ENCODE data around the gene CES4A. TPM values are rescaled to one million over a fixed set of nuclear protein-coding genes. Genes with fewer than 3 reads are reported as not detected.
"Not testable (repeated sequence)": the region's sequence is repeated elsewhere in the genome, so short reads cannot be mapped to it uniquely, and the experiment has no call there.

Gene CES4A
- polyA plus RNA-seq, 1 donor (not counting 4 experiments of a cell fraction or from before 2014, with no cell fraction given): 6.6 TPM

GRCh38 chr16:66943426-66944053 lies 44.8 kb upstream of the CES4A start:
- no peak for FAIRE-seq
- no peak overlapping the region for H3K4me3 ChIP-seq (ENCODE audit: control insufficient read depth in 2 of 3, extremely low read depth in 1 of 3, insufficient read depth in 2 of 3, low read depth in 1 of 3, low read length in 3 of 3)
- peaks cover 6% of the 10 kb centered on the region for H3K79me2 ChIP-seq (ENCODE audit: control insufficient read depth, insufficient read depth, low read length)
- no peaks in the 10 kb centered on the region for H3K9me3 ChIP-seq (ENCODE audit: control insufficient read depth, low read depth, low read length)
- DNase-seq (ENCODE audit: low read depth, low spot score): no peak
- no peaks in the 10 kb centered on the region for H3K9me1 ChIP-seq (ENCODE audit: control insufficient read depth, extremely low read depth, insufficient read depth, low read length)
- H3K27me3 ChIP-seq (ENCODE audit: control insufficient read depth, extremely low read depth, insufficient read depth, low read length): no peaks in the 10 kb centered on the region
- peaks cover 43 to 46% of the 10 kb centered on the region in 2 experiments for H3K36me3 ChIP-seq (ENCODE audit: control insufficient read depth in 2 of 2, extremely low read depth in 1 of 2, insufficient read depth in 2 of 2, low read length in 2 of 2)
- H4K20me1 ChIP-seq (ENCODE audit: control insufficient read depth, extremely low read depth, insufficient read depth, low read length): no peaks in the 10 kb centered on the region
- no peak overlapping the region for H3K4me2 ChIP-seq (ENCODE audit: control insufficient read depth, extremely low read depth, insufficient read depth, low read depth, low read length)
- no peak overlapping the region for H2AFZ ChIP-seq (ENCODE audit: control insufficient read depth, low read length)
- dilution Hi-C loops (cut with MboI; ENCODE audit: extremely low pct_ligation_motif_present, low sequenced_read_pairs): no loop called here
- TF ChIP-seq CTCF (optimal IDR thresholded peaks at IDR 0.05 in 1 of 3, IDR thresholded peaks at IDR 0.05 in 1 of 3, conservative IDR thresholded peaks at IDR 0.05 in 1 of 3; ENCODE audit: extremely low read depth in 1 of 3, insufficient read depth in 2 of 3, low read length in 3 of 3) (no peak), EZH2 (IDR thresholded peaks at IDR 0.05; ENCODE audit: low read length) (no peak)
- no peak overlapping the region for H3K27ac ChIP-seq (ENCODE audit: control insufficient read depth, insufficient read depth, low read length)
- H3K9ac ChIP-seq (ENCODE audit: control insufficient read depth, extremely low read depth, insufficient read depth, low read length): no peak overlapping the region
- H3K4me1 ChIP-seq (ENCODE audit: control insufficient read depth, extremely low read depth, insufficient read depth, low read length): peaks cover 6% of the 10 kb centered on the region

GRCh38 chr16:66944054-66944441 lies 44.3 kb upstream of the CES4A start:
- Histone ChIP-seq H2AFZ (ENCODE audit: control insufficient read depth, low read length) (no peak overlapping the region), H3K9me3 (ENCODE audit: control insufficient read depth, low read depth, low read length) (no peaks in the 10 kb centered on the region), H3K4me1 (ENCODE audit: control insufficient read depth, extremely low read depth, insufficient read depth, low read length) (peaks cover 11% of the 10 kb centered on the region), H4K20me1 (ENCODE audit: control insufficient read depth, extremely low read depth, insufficient read depth, low read length) (no peaks in the 10 kb centered on the region), H3K27ac (ENCODE audit: control insufficient read depth, insufficient read depth, low read length) (no peak overlapping the region), H3K9me1 (ENCODE audit: control insufficient read depth, extremely low read depth, insufficient read depth, low read length) (no peaks in the 10 kb centered on the region), H3K4me2 (ENCODE audit: control insufficient read depth, extremely low read depth, insufficient read depth, low read depth, low read length) (no peak overlapping the region), H3K4me3 (ENCODE audit: control insufficient read depth in 2 of 3, extremely low read depth in 1 of 3, insufficient read depth in 2 of 3, low read depth in 1 of 3, low read length in 3 of 3) (no peak overlapping the region), H3K36me3 (ENCODE audit: control insufficient read depth in 2 of 2, extremely low read depth in 1 of 2, insufficient read depth in 2 of 2, low read length in 2 of 2) (peaks cover 40 to 41% of the 10 kb centered on the region in 2 experiments), H3K27me3 (ENCODE audit: control insufficient read depth, extremely low read depth, insufficient read depth, low read length) (no peaks in the 10 kb centered on the region), H3K79me2 (ENCODE audit: control insufficient read depth, insufficient read depth, low read length) (peaks cover 3% of the 10 kb centered on the region), H3K9ac (ENCODE audit: control insufficient read depth, extremely low read depth, insufficient read depth, low read length) (no peak overlapping the region)
- no peak for FAIRE-seq
- no peak for DNase-seq (ENCODE audit: low read depth, low spot score)
- TF ChIP-seq EZH2 (IDR thresholded peaks at IDR 0.05; ENCODE audit: low read length) (no peak), CTCF (optimal IDR thresholded peaks at IDR 0.05 in 1 of 3, IDR thresholded peaks at IDR 0.05 in 1 of 3, conservative IDR thresholded peaks at IDR 0.05 in 1 of 3; ENCODE audit: extremely low read depth in 1 of 3, insufficient read depth in 2 of 3, low read length in 3 of 3) (no peak)
- dilution Hi-C loops (cut with MboI; ENCODE audit: extremely low pct_ligation_motif_present, low sequenced_read_pairs): no loop called here

- H3K9me3 ChIP-seq (ENCODE audit: control insufficient read depth, low read depth, low read length); DNase-seq (ENCODE audit: low read depth, low spot score); H3K79me2 ChIP-seq (ENCODE audit: control insufficient read depth, insufficient read depth, low read length); FAIRE-seq; H3K27me3 ChIP-seq (ENCODE audit: control insufficient read depth, extremely low read depth, insufficient read depth, low read length); H2AFZ ChIP-seq (ENCODE audit: control insufficient read depth, low read length); H3K4me2 ChIP-seq (ENCODE audit: control insufficient read depth, extremely low read depth, insufficient read depth, low read depth, low read length); H3K9me1 ChIP-seq (ENCODE audit: control insufficient read depth, extremely low read depth, insufficient read depth, low read length); H3K9ac ChIP-seq (ENCODE audit: control insufficient read depth, extremely low read depth, insufficient read depth, low read length); H4K20me1 ChIP-seq (ENCODE audit: control insufficient read depth, extremely low read depth, insufficient read depth, low read length); dilution Hi-C loops (cut with MboI; ENCODE audit: extremely low pct_ligation_motif_present, low sequenced_read_pairs); H3K4me3 ChIP-seq (ENCODE audit: control insufficient read depth in 2 of 3, extremely low read depth in 1 of 3, insufficient read depth in 2 of 3, low read depth in 1 of 3, low read length in 3 of 3); H3K27ac ChIP-seq (ENCODE audit: control insufficient read depth, insufficient read depth, low read length): not testable (repeated sequence)
- Histone ChIP-seq H3K36me3 (ENCODE audit: control insufficient read depth in 2 of 2, extremely low read depth in 1 of 2, insufficient read depth in 2 of 2, low read length in 2 of 2) (peaks cover 32% of the 10 kb centered on the region in 2 experiments), H3K4me1 (ENCODE audit: control insufficient read depth, extremely low read depth, insufficient read depth, low read length) (peaks cover 14% of the 10 kb centered on the region)
These were observed 43.4 kb upstream of the CES4A start for GRCh38 chr16:66944971-66945370.
